CD4-positive, alpha-beta T cell treated with Interleukin-4 for 1 hour (primary cell): ENCODE measurements around the gene LACTB.

Source experiments
- DNase-seq, 2 donors: peaks; one replicate each; pipeline ENCODE4 v3.0.0-alpha.2; 2020 to 2022

Gene LACTB

DNA sequence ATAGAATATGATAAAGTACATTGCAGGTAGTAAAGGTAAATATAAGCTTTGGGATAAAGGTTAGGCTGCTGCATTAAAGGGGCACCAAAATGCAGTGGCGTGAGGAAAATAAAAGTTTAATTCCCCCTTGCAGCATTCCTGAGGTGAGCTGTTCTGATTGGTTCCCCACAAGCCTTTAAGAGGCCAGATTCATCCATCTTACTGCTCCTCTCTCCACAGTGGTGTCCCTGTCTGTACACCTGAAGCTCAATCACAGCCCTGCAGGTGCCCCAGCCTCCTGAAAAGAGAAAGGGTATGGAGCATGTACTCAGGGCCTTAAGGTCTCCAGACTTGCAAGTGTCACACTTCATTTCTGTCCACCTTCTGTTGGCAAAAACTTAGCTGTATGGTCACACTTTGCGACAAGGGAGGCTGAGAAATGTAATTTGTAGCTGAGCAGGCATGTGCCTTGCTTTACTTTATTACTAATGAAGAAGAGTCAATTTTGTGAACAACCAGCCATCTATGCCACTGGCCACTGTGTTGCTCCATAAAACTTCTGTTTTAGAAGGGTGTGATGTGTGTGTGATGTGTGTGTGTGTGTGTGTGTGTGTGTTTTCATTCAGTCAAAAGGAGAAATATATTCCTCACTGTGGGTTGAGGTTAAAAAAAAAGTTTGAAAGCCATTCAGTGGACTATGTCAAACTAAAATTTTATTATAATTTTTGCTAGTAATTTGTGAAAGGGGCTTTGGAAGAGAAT is 12.8 kb downstream of the LACTB start:
- DNase-seq: no peak

DNA sequence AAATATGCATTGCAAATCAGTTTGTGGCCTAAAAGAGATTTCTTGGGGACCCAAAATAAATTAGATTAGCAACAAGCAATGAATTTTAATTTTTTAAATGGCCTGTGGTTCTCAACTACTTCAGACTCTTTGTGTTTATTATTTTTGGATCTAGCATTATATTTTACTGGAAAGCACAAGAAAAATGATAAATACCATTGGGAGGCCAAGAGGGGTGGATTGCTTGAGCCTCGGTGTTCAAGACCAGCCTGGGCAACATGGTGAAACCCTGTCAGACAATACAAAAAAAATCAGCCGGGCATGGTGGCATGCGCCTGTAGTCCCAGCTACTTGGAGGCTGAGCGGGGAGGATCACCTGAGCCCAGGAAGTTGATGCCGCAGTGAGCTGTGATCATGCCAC is 13.6 kb downstream of the LACTB start:
- no peak for DNase-seq

DNA sequence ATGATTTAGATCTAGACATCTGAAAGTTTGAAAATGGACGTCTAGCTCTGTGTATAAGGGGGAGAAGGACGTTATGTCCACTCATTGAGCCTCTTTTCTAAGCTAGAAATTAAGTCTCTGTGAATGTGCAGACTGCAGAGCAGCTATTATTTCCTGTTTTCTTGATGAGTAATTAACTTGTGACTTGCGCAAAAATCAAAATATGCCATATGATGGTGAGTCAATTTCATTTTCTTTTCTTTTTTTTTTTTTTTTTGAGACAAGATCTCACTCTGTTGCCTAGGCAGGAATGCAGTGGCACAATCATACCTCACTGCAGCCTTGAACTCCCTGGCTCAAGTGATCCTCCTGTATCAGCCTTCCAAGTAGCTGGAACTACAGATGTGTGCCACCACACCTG is 14.1 kb downstream of the LACTB start:
- peak in 1 of 2 donors; percentile 37 for DNase-seq

DNA sequence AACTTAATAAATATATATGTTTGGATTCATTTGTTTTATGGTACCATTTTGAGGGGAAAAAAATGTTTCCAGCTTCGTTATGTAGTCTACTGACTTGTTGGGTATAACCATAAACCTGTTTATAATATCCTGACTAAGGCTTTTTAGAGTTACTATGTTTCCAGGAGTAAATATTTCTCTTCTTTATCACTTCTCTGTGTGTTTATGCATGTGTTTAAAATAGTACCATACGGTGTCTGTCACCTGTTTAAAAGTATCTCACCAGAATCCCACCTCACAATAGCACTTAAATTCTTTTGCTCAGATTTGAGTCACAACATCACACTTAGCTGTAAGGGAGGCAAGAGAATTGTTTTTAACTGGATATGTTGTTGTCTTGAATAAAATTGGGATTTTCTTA is 15.1 kb downstream of the LACTB start:
- no peak for DNase-seq

DNA sequence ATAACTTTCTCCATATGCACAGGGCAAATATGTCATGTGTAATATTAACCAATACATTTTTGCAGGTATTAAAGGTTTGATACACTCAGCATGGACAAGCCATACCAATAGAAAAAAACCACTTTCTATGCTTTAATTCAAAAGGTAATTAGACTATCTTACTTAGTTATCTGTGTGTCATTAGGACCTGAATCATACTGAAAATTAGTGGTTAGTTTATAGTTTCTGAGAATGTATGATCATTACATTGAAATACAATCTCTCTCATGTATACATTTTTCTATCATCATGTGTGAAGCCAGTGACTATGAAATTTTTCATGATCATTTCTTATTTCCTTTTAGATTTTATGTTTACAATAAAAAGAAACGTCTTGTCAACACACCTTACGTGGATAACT is 19.3 kb downstream of the LACTB start:
- DNase-seq: no peak

DNA sequence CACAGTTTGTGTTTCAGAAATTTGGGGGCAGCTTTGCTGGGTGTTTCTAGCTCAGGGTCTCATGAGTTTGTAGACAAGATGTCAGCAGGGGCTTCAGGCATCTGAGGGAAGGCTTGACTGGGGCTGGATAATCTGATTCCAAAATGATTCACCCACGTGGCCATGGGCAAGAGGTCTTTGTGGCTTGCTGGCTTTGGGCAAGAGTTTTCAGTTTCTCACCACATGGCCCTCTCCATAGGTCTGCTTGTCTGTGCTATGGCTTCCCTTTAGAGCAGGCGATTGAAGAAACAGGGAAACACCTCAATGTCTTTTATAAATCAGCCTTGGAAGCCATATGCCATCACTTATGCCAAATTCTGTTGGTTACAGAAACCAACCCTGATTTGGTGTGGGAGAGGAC is 23.8 kb downstream of the LACTB start:
- DNase-seq: no peak

DNA sequence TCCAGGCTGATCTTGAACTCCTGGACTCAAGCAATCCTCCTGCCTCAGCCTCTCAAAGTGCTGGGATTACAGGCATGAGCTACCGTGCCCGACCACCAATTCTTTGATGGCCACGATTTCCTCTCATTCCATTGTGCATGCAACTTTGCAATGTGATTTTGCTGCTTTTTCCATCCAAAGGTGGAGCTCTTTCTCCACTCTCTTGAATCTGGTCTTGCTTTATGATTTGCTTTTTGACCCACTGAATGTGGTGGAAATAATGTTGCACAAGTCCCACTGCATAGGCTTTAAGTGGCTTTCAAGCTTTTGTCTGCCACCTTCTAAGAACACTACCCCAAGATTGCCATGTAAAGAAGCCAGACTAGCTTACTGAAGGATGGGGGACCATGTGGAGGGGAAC is 25.0 kb downstream of the LACTB start:
- DNase-seq: no peak

DNA sequence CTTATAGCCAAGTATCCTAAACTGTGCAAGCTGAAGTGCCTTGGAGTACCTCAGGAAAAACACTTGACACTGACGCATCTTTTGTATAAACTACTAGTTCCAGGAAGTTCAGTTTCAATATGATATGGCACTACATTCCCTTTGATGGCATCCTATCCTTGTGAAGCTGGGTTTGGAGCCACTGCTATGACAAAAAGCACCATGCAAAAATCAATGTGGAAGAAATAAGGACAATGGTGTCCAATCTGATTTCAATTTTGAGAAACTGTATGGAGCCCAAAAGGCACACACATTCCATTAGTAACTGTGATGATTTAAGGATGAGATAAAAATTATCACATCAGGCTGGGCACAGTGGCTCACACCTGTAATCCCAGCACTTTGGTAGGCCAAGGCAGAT is 30.0 kb downstream of the LACTB start:
- DNase-seq: no peak

DNA sequence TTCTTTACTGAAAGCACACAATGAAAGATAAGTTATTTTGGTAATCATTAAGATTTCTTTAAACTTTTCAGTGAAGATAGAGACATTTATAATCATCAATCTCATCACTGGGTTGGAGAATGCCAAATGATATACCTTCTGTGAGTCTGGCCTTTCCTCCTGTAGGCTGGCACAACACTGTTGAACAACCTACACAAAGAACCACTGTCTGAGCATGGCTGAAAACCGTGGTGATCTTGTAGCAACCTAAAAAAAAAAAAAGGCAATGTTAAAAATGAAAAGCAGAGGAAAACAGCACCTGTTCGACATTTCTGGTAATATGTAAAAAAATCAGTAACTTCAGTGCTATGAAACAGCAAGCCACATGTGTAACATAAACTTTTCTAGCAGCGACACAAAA is 33.8 kb downstream of the LACTB start:
- no peak for DNase-seq

DNA sequence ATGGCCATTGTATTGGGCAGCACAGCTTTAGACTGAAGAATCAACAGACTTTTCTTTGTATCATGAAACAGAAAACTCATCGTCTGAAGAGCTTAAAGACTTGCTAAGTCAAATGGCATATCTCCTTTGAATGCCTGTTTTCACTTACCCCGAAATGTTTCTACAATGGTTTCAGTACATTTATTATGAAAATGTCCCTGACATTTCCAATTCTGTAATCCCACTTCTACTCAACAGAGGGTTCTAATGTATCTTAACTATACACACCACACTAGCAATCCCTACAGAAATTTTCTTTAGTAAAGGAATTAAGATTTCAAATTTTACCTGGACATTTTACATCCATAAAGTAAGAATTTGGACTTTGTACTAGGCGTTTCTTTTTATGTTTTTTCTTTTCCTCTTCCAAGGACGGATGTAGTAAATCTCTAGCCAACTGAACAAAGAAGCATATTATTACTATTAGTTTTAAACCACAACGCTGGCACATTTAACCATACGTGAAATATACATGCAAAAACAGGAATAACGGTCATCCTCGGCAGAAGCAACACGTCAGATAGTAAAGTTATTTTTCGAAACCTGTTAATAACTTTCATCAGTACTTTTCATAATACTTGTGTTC is 34.5 kb downstream of the LACTB start:
- no peak for DNase-seq

DNA sequence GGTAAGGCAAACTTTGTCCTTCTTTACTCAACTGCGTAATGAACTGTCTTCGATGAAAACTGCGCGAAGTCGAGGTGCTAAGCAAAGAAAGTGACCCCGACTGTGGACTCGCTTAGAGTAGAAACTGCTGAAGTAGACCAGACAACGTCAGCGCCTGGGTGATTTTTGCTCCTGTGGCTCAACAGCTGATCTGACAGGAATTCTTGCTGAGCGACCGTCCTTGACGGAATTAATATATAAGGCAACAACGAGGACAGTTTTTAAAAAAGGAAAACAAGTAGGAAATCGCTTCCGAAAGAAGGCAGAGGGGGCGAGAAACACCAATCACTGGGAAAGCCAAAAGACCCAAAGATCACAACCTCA is 35.1 kb downstream of the LACTB start:
- peak in 1 of 2 donors; percentile 25 for DNase-seq

DNA sequence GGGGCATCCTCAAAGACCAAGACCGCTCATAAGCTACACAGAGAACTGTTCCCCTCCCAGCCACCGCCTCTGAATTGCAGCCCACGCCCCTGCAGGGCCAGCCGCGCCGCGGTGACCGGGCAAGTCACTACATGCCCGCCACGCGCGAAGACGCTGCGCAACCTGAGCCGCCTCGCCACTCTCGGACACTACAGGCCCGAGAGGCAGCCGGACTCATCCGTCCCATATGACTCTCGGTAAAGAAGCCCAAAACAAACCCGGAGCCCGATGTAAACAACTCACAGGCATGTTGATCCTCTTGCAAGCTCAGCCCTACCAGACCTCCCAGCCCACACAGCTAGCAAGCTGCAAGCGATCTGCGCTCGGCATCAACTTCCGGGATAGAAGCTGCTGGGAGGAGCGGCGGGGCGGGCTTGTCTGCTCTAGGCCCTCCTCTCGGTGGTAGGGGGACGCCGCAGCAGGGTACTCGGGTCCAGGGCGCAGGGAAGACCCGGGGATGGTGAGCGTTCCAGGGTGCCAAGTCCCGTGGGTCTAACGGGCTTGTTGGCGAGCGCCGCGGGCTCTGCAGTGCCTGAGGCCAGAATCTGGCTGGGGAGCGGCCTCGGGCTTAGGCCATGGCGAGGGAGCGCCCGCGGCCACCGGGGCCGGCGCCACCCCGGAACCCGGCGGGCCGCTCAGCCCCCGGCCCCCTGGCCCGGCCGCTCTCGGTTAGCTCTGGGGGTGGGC is 35.6 kb downstream of the LACTB start, which contains the start of gene RPS27L:
RPS27L (minus strand) TSS at position 360 of the 726 bp plus-strand sequence; CDS start at position 288, 72 bp downstream.
- peak; percentile 87 to 89 for DNase-seq

DNA sequence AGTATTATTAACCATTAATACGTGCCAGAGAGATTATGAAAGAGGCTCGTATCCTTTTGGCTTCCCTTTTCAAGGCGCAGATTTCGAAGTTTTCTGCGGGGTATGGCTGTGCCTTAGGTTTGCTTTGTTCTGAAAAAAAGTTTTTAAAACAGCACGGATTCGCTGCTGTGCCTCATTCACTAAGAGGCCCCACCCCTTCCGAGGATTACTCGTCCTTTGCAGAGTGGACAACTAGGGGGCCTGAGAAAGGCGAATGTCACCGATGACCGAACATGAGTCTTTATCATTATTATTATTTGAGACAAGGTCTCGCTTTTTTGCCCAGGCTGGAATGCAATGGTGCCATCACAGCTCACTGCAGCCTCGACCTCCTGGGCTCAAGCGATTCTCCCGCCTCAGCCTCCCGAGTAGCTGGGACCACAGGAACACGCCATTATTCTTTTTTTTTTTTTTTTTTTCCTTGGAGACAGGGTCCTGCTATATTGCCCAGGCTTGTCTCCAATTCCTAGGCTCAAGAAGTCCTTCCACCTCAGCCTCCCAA is 36.3 kb downstream of the LACTB start:
- peak; percentile 33 to 35 for DNase-seq

DNA sequence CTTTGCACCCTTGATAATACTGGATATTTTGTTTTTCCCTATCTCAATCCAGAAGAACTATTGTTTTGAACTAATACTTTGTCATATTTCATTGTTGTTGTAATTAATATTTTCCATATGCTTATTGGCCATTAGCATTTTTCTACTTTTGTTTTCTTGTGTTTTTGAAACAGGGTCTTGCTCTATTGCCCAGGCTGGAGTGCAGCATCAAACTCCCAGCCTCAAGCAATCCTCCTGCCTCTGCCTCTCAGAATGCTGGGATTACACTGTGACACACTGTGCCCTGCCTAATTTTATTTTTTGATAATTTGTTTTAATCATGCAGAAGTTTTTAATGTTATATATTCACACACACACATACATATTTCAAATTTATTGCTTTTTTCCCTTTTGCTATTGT is 39.0 kb downstream of the LACTB start:
- no peak for DNase-seq

DNA sequence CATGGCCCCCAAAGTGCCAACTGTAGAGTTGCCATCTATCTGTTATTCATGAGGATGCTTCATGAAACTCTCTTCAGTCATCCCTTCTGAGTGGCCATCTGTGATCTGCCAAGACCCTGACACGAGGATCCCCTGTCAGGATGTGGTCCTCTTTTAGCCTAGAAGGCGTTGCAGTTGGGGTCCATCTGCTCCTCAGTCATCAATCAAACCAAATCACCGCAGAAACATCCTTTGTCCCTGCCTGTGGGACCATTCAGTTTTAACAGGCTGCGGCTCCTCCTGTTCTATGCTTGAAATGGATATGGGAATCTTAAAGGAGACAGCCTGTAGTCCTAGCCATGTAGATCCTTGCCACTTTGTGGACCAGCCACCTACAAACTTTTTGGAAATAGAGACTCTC is 41.6 kb downstream of the LACTB start:
- no peak for DNase-seq

DNA sequence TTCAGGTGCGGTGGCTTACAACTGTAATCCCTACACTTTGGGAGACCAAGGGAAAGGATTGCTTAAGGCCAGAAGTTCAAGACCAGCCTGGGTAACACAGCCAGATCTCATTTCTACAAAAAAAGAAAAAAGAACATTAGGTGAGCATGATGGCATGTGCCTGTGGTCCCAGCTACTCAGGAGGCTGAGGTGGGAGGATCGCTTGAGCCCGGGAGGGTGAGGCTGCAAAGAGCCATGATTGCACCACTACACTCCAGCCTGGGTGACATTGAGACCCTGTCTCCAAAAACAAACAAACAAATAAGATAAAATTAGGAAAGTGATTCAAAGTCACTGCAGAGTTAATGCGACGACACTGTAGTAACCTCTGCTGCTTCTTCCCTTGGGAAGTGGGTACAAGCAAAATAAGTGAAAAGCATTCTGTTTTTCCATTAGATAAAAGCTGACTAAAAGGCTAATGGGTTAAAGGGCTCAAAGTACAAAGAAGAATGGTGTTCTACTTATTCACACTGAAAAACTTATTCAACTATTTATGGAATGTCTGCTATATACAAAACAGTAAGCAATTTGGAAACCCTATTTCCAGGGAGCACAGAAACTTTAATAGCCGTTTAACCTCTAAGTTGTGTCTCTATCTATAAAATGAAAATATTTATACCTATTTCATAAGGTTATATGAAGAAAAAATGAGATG is 43.7 kb downstream of the LACTB start:
- DNase-seq: no peak

DNA sequence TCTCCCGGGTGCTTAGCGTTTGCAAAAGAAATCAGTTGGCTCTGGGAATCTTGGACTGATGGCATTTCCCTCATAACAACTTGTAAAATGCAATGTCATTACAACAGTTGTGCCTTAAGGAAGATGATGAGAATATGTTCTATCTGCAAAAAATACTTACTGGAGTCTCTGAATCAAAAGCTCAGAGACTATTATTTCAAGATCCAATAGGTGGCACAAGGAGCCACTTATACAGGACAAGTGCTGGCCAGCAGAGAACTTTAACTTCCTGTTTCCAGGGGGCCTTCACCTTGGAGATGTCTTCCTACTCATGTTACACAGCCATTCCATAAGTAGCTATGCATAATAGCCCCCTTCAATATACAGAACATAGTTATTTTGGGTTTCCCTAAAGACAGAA is 44.6 kb downstream of the LACTB start:
- peak in 1 of 2 donors; percentile 43 for DNase-seq

DNA sequence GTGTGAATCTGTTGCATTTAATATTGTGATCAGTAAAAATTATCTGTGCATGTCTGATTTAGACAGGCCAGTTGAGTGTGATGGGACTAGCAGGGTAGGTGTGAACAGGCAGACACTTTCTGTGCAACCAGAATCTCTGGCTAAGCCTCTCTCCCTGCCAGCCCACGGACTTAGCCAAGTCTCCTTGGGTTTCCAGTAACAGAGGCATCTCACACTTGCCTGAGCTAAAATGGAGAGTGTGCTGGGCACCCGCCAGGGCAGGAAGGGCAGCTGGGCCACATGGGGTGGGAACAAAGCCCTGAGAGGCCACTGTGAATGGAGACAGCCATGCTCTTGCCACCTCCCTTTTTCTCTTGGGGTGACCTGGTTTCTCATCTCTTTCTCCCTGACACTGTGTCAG is 48.1 kb downstream of the LACTB start:
- DNase-seq: no peak

DNA sequence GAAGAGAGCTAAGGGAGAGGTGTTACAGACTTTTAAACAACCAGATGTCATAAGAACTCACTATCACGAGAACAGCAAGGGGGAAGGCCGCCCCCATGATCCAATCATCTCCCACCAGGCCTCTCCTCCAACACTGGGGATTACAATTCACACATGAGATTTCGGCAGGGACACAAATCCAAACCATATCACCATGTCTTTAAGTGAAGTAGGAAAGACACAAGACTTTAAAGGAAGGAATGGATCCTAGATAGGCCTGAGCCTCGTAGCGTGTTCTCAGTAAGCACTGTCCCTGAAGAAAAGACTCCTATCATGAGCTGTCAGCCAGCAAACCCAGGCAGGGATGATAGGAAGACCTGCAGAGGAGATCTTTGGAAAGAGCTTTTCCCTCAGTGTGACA is 50.7 kb downstream of the LACTB start:
- no peak for DNase-seq

DNA sequence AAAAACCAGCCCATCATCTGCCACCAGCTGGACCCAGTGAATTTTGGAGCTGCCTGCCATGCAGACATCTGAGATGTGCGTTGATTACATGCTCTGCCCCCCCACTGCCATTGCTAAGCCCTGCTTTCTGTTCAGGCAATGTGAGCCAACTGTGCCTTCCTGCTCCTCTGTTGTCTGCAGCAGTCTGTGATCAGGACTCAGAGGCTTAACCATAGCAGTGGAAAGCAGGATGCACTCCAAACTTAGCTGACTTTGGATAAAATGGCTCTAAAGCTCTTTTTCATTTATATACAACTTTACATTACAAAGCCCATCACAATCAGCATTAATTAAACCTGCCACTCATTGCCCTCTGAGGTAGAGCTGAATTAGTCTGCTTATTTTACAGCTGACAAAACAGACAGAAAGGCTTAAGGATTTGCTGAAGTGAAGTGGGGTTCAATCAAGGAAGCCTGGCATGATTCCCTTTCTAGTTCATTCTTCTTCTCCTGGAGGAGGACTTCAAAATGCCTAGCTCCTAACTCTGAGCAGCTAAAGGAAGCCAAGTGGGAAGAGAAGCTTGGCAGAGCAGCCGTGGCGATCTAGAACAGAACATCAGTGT is 51.3 kb downstream of the LACTB start:
- no peak for DNase-seq

DNA sequence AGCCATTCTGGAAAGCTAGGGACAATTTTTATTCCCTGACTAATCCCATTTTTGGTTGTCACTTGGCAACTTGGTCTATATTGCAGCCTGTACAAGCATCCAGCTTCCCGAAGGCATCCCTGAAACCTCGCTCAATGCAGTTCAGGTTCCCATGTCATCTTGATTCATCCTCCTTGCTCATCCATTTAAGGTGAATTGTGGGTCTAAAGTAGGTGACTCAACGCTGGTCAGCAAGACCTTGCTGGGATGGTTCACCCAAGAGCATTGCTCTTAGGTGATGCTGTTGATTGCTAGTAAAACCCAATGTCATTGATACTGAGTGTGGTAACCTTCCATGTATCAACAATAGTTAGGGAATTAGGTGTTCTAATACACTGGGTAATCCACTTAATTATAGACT is 54.6 kb downstream of the LACTB start:
- DNase-seq: no peak

DNA sequence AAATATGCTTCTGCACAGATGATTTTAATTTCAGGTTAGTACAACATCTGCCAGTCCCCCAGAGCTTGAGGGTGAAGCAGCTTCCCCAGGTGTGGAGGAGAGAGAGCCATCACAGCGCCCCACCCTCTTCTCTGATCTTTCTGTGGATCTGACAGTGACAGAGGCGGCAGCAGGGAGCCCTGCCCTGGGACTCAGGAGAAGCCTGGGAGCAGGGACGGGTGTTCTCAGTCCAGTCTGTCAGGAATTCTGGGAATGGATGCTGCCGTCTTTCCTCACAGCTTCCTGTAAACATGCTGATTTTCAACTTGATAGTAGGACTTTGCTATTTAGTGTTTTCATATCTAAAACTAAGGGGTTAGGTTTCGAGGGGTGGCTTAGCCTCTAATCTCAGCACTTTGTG is 56.4 kb downstream of the LACTB start:
- DNase-seq: no peak

DNA sequence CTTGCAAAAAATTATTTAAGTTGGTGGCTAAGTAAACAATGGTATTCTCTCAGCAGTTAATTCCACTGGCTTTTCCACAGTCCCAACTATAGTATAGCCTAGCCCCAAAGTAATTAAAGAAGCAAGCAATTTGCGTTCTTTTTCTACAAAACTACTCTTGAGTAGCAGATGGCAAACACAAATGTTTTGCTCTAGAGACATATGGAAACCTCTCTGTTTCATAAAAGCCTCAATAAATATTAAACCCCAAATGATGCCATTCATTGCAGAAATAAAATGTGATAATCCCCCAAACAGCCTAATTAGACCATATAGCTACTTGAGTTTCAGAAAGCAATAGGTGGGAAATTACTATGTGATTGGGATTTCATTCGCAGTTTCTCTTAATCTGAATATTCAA is 59.1 kb downstream of the LACTB start:
- DNase-seq: no peak
